Panc1 (cell line): ENCODE measurements around the gene RAPGEF3. TPM values are rescaled to one million over a fixed set of nuclear protein-coding genes. Genes with fewer than 3 reads are reported as not detected.
A peak's percentile ranks its signal among the peaks of the same experiment; 100 is the strongest.

Experiments
- ATAC-seq: fragments of 200-7000 bp; cut with Tn5 transposase; 2 replicates; pipeline ENCODE4 v1.9.1; 2020; ENCODE audit warnings: mild to moderate bottlenecking, moderate library complexity
- BruUV-seq: library from RNA; stranded (reverse); fragments of 400-500 nt; replicated peaks from 2 replicates; lab custom pipeline; 2021; lab: Mats Ljungman, UMichigan
- CTCF ChIA-PET: fragments of 300-600 bp; sonication (Branson Sonifier 250); formaldehyde crosslinking; loops from one replicate; lab custom pipeline; 2022; ENCODE audit warnings: antibody characterized with exemption; lab: Charles Lee
- POLR2A ChIA-PET: fragments of 300-600 bp; sonication (Branson Sonifier 250); formaldehyde crosslinking; loops from one replicate; lab custom pipeline; 2022; ENCODE audit warnings: antibody characterized with exemption; lab: Charles Lee
- DNase-seq: peaks from one replicate; pipeline ENCODE4 v3.0.0-alpha.2; 2010; ENCODE audit warnings: low read depth, low spot score
- H3K27ac ChIP-seq: 2 replicates; pipeline ENCODE4 v1.5.1; 2011; ENCODE audit warnings: mild to moderate bottlenecking, low read length, inconsistent platforms
- H3K27me3 ChIP-seq: fragments of 200-500 bp; sonication (Bioruptor generic); 2 replicates; pipeline ENCODE4 v1.6.0; 2014; ENCODE audit warnings: low read length, inconsistent platforms; ENCODE audit not compliant: control insufficient read depth, insufficient read depth
- H3K36me3 ChIP-seq: fragments of 200-500 bp; sonication (Bioruptor generic); 2 replicates; pipeline ENCODE4 v1.5.1; 2014; ENCODE audit warnings: inconsistent platforms, mild to moderate bottlenecking, low read length, moderate library complexity; ENCODE audit not compliant: control insufficient read depth, insufficient read depth
- H3K4me1 ChIP-seq: 2 replicates; pipeline ENCODE4 v1.5.1; 2011; ENCODE audit warnings: inconsistent platforms, mild to moderate bottlenecking, low read length, moderate library complexity; ENCODE audit not compliant: control insufficient read depth, insufficient read depth
- H3K4me3 ChIP-seq, 2 experiments: 2 replicates each; pipeline ENCODE4 v1.5.1; 2011 to 2012; ENCODE audit warnings: low read depth in 2 of 2, low read length in 2 of 2, mild to moderate bottlenecking in 2 of 2, inconsistent platforms in 1 of 2, moderate library complexity in 1 of 2
- H3K9me3 ChIP-seq: fragments of 200-500 bp; sonication (Bioruptor generic); 2 replicates; pipeline ENCODE4 v1.5.1; 2014; ENCODE audit warnings: low read depth, mild to moderate bottlenecking, inconsistent platforms, low read length, moderate library complexity; ENCODE audit not compliant: control insufficient read depth, insufficient read depth
- POLR2AphosphoS5 ChIP-seq: IDR thresholded peaks from 2 replicates; pipeline ENCODE4 v1.6.1; 2012; ENCODE audit warnings: mild to moderate bottlenecking, low read depth, low read length, moderate library complexity
- SIN3A ChIP-seq: IDR thresholded peaks from 2 replicates; pipeline ENCODE4 v1.6.1; 2012; ENCODE audit warnings: low read depth, mild to moderate bottlenecking, low read length, moderate library complexity, borderline replicate concordance; ENCODE audit not compliant: insufficient read depth
- TCF7L2 ChIP-seq: IDR thresholded peaks from 2 replicates; pipeline ENCODE4 v1.6.1; 2011; ENCODE audit warnings: mild to moderate bottlenecking, low read depth, low read length, inconsistent platforms
- in situ Hi-C: cut with HindIII; loops from 2 replicates; pipeline ENCODE4 v1.10.0; 2016; ENCODE audit warnings: low sequenced_read_pairs, low pct_unique_long_range_greater_than_20kb
- intact Hi-C: fragments of 100-400 bp; cut with micrococcal nuclease; formaldehyde crosslinking; loops from one replicate; pipeline ENCODE4 v1.10.0; 2022; ENCODE audit not compliant: unreplicated experiment
- total RNA-seq: library from RNA; stranded (reverse); gene quantifications from one replicate; pipeline ENCODE4 v1.2.1, GENCODE V29; 2021; ENCODE audit not compliant: unreplicated experiment
- TF ChIP-seq, protein P1 (sequence below): fragments of 450-650 bp; IDR thresholded peaks from 2 replicates; pipeline ENCODE4 v1.5.1; 2017; ENCODE audit warnings: mild to moderate bottlenecking
- TF ChIP-seq, protein P2 (sequence below), 2 experiments: IDR thresholded peaks; 2 replicates each; pipeline ENCODE4 v1.6.1; 2011 to 2012; ENCODE audit warnings: low read depth in 2 of 2, control low read depth in 1 of 2, low read length in 1 of 2, mild to moderate bottlenecking in 1 of 2, moderate library complexity in 1 of 2; ENCODE audit not compliant: insufficient read depth in 1 of 2

The RAPGEF3 gene
- total RNA-seq, 1 experiment from 2014 or later, result 5.8 TPM

DNA sequence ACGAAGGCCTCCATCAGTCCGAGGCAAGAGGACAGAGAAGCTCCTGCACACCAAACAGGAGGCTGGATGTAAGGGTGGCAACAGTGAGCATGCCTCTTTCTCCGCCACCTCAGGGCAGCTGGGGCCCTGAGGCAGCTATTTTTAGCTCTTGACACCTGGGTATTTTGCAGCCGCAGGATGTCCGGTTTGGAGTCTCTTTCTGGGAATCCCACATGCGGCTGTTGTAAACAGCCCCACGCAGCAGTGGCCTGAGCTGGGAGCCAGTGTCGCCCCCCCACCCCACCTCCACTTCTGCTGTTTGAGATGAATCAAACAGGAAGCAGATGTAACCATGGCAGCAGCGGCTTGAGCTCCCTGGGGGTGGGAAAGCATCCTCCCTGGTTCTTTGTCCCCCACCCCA, 49.4 kb upstream of the RAPGEF3 start:
- no peaks in the 10 kb centered on the region for H3K9me3 ChIP-seq
- H3K4me1 ChIP-seq, result peaks cover 66% of the 10 kb centered on the region
- CTCF ChIA-PET, result interaction anchor here (0.6 to 1.1 kb wide), 2 partner anchors 31 to 63 kb away, joined by 4 read pairs; no protein-coding TSS in a partner anchor
- TF ChIP-seq SIN3A (no peak), TCF7L2 (no peak), POLR2AphosphoS5 (no peak)
- TF ChIP-seq, protein P1, sequence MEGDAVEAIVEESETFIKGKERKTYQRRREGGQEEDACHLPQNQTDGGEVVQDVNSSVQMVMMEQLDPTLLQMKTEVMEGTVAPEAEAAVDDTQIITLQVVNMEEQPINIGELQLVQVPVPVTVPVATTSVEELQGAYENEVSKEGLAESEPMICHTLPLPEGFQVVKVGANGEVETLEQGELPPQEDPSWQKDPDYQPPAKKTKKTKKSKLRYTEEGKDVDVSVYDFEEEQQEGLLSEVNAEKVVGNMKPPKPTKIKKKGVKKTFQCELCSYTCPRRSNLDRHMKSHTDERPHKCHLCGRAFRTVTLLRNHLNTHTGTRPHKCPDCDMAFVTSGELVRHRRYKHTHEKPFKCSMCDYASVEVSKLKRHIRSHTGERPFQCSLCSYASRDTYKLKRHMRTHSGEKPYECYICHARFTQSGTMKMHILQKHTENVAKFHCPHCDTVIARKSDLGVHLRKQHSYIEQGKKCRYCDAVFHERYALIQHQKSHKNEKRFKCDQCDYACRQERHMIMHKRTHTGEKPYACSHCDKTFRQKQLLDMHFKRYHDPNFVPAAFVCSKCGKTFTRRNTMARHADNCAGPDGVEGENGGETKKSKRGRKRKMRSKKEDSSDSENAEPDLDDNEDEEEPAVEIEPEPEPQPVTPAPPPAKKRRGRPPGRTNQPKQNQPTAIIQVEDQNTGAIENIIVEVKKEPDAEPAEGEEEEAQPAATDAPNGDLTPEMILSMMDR, result no peak
- TF ChIP-seq, protein P2, sequence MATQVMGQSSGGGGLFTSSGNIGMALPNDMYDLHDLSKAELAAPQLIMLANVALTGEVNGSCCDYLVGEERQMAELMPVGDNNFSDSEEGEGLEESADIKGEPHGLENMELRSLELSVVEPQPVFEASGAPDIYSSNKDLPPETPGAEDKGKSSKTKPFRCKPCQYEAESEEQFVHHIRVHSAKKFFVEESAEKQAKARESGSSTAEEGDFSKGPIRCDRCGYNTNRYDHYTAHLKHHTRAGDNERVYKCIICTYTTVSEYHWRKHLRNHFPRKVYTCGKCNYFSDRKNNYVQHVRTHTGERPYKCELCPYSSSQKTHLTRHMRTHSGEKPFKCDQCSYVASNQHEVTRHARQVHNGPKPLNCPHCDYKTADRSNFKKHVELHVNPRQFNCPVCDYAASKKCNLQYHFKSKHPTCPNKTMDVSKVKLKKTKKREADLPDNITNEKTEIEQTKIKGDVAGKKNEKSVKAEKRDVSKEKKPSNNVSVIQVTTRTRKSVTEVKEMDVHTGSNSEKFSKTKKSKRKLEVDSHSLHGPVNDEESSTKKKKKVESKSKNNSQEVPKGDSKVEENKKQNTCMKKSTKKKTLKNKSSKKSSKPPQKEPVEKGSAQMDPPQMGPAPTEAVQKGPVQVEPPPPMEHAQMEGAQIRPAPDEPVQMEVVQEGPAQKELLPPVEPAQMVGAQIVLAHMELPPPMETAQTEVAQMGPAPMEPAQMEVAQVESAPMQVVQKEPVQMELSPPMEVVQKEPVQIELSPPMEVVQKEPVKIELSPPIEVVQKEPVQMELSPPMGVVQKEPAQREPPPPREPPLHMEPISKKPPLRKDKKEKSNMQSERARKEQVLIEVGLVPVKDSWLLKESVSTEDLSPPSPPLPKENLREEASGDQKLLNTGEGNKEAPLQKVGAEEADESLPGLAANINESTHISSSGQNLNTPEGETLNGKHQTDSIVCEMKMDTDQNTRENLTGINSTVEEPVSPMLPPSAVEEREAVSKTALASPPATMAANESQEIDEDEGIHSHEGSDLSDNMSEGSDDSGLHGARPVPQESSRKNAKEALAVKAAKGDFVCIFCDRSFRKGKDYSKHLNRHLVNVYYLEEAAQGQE (IDR thresholded peaks at IDR 0.05; ENCODE audit: insufficient read depth in 1 of 2, low read depth in 2 of 2, low read length in 1 of 2), result no peak
- POLR2A ChIA-PET, result interaction anchor here (0.6 to 0.9 kb wide), 2 partner anchors 9 to 64 kb away, joined by 3 to 11 read pairs; no protein-coding TSS in a partner anchor
- H3K36me3 ChIP-seq, result peaks cover 2% of the 10 kb centered on the region; the same call in 1 of the 2 replicates
- ATAC-seq, result no peak
- peak overlapping the region; percentile 61 for H3K27ac ChIP-seq
- no peak for DNase-seq
- no peaks in the 10 kb centered on the region for H3K27me3 ChIP-seq
- intact Hi-C loops, result no loop called here
- no TSS peak for BruUV-seq
- in situ Hi-C loops, result no loop called here
- no peak overlapping the region for H3K4me3 ChIP-seq

DNA sequence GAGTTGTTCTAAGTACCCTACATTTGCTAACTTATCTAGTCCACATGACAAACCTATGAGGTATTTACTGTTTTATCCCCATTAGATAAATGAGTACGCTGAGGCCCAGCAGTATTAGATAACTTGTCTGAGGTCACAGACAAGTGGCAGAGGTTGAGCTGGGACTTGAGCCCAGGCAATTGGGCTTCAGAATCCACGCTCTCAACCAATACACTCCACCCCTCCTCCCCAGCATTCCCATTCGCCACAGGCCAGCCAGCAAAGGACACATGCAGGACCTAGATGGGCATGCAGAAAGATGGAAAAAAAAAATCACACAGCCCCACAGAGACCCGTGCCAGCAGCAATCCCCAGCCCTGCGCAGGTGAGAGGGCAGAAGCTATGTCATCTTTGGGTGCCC, 48.7 kb upstream of the RAPGEF3 start:
- peaks cover 70% of the 10 kb centered on the region for H3K4me1 ChIP-seq
- no peak overlapping the region; the same call in 1 of the 2 replicates for H3K27ac ChIP-seq
- ATAC-seq (no peak), DNase-seq (no peak)
- TF ChIP-seq, protein P2 (IDR thresholded peaks at IDR 0.05; ENCODE audit: insufficient read depth in 1 of 2, low read depth in 2 of 2, low read length in 1 of 2), result no peak
- TF ChIP-seq POLR2AphosphoS5 (no peak), SIN3A (no peak), TCF7L2 (no peak)
- TF ChIP-seq, protein P1, result no peak
- CTCF ChIA-PET, result interaction anchor here (1.1 kb wide), 1 partner anchor 32 kb away, joined by 4 read pairs; no protein-coding TSS in a partner anchor
- in situ Hi-C loops, result no loop called here
- H3K27me3 ChIP-seq, result no peaks in the 10 kb centered on the region
- H3K4me3 ChIP-seq, result no peak overlapping the region
- intact Hi-C loops, result no loop called here
- POLR2A ChIA-PET, result interaction anchor here (0.6 to 0.9 kb wide), 2 partner anchors 9 to 64 kb away, joined by 3 to 11 read pairs; no protein-coding TSS in a partner anchor
- H3K9me3 ChIP-seq, result no peaks in the 10 kb centered on the region
- BruUV-seq, result no TSS peak
- H3K36me3 ChIP-seq, result peaks cover 2% of the 10 kb centered on the region; the same call in 1 of the 2 replicates
